ENCODE measurements around the gene ZFYVE28. TPM values are rescaled to one million over a fixed set of nuclear protein-coding genes. Genes with fewer than 3 reads are reported as not detected.

The ZFYVE28 gene
- total and polyA plus RNA-seq, 10 of the 15 experiments (the other 5 are each of a cell fraction or from before 2014, with no cell fraction given), result 0.06 to 1.9 (median 0.22) TPM; not detected in 1

DNA sequence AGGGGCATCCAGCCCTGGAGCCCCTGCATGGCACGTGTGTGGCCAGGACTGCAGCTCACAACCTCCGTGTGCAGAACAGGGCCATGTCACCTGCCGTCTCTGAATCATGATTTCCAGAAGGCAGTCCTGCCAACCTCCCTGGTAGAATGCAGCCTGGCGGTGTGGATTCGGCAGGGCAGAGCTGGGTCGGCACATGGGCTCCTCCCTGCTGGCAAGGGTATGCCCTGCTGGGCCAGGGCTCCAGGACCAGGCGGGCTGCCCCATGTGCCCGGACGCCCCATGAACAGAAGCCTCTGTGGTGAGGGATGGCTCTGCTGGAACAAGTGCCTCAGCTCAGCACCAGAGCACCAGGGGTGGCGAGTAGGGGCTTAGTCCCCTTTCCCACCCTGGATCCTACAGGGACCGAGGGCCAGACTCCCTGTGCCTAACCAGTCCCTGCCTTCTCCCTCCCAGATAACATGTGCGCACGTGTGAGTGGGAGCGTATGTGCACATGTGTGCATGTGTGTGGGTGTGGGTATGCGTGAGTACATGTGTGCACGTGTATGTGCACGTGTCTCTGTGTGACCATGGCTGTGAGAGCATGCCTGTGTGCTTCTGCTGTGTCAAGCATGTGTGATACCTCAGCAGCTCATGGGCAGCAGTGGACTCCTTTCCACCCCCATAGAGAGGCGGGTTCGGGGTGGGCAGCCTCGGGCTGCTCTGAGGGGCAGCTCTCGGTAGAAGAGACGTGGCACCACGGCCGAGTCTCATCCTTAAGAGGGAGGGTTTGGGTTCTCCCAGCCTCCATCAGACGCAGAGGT lies 146.2 kb downstream of the ZFYVE28 start:
- ChIA-PET CTCF (no interaction called here), SMC1A (ENCODE audit: uncharacterized antibody, unreplicated experiment) (no interaction called here), RAD21 (ENCODE audit: unreplicated experiment) (no interaction called here), POLR2A (no interaction called here)
- Histone ChIP-seq H3K79me2 (ENCODE audit: control insufficient read depth, insufficient read depth, low read length) (no peaks in the 10 kb centered on the region), H3K4me2 (ENCODE audit: control insufficient read depth, insufficient read depth) (no peak overlapping the region), H3K27ac (ENCODE audit: control insufficient read depth, insufficient read depth) (no peak overlapping the region), H3K27me3 (replicated peaks in 1 of 2; ENCODE audit: control insufficient read depth in 2 of 2, insufficient read depth in 2 of 2, low read length in 1 of 2) (no peaks in the 10 kb centered on the region), H3K9ac (ENCODE audit: control insufficient read depth, insufficient read depth, low read length) (no peak overlapping the region), H3K4me3 (no peak overlapping the region), H2AFZ (ENCODE audit: control insufficient read depth, low read depth, low read length) (no peak overlapping the region), H3K9me3 (replicated peaks; ENCODE audit: control insufficient read depth, insufficient read depth, low read length) (no peaks in the 10 kb centered on the region), H3K4me1 (ENCODE audit: control insufficient read depth, insufficient read depth, low read length) (no peaks in the 10 kb centered on the region), H3K36me3 (ENCODE audit: control insufficient read depth in 2 of 2, insufficient read depth in 2 of 2, low read length in 1 of 2) (no peaks in the 10 kb centered on the region), H4K20me1 (ENCODE audit: control insufficient read depth, insufficient read depth) (no peaks in the 10 kb centered on the region)
- WGBS (ENCODE audit: insufficient coverage, insufficient replicate concordance, low lambda C conversion rate, missing lambda C conversion rate), result 58% methylated on average over 25 of the region's 25 CpGs
- in situ Hi-C loops (cut with MboI), result no loop called here
- DNase-seq (ENCODE audit: low read depth, low spot score) (no peak), FAIRE-seq (no peak), ATAC-seq (no peak)
- no TSS peak for BruUV-seq (replicated peaks)
- no peak for TF ChIP-seq SMAD1 (IDR thresholded peaks at IDR 0.05; ENCODE audit: low read depth, partially characterized antibody)
- no peak for TF ChIP-seq NFYA (IDR thresholded peaks at IDR 0.05; ENCODE audit: borderline replicate concordance, low read depth, low read length)
- TF ChIP-seq EZH2 (IDR thresholded peaks at IDR 0.05; ENCODE audit: borderline replicate concordance, control insufficient read depth, low read depth, low read length), result no peak
- peak in 1 of 2 experiments; percentile 30; a peak in 1 of 4 replicates for TF ChIP-seq BHLHE40 (IDR thresholded peaks at IDR 0.05; ENCODE audit: borderline replicate concordance in 1 of 2, low read depth in 2 of 2, low read length in 1 of 2)
- no peak for TF ChIP-seq CBX5 (IDR thresholded peaks at IDR 0.05; ENCODE audit: low read depth)
- no peak for TF ChIP-seq POLR2A (IDR thresholded peaks at IDR 0.05; ENCODE audit: low read depth, low read length)
- no peak for TF ChIP-seq POLR2AphosphoS5 (IDR thresholded peaks at IDR 0.05; ENCODE audit: low read length)
- TF ChIP-seq, protein P1, sequence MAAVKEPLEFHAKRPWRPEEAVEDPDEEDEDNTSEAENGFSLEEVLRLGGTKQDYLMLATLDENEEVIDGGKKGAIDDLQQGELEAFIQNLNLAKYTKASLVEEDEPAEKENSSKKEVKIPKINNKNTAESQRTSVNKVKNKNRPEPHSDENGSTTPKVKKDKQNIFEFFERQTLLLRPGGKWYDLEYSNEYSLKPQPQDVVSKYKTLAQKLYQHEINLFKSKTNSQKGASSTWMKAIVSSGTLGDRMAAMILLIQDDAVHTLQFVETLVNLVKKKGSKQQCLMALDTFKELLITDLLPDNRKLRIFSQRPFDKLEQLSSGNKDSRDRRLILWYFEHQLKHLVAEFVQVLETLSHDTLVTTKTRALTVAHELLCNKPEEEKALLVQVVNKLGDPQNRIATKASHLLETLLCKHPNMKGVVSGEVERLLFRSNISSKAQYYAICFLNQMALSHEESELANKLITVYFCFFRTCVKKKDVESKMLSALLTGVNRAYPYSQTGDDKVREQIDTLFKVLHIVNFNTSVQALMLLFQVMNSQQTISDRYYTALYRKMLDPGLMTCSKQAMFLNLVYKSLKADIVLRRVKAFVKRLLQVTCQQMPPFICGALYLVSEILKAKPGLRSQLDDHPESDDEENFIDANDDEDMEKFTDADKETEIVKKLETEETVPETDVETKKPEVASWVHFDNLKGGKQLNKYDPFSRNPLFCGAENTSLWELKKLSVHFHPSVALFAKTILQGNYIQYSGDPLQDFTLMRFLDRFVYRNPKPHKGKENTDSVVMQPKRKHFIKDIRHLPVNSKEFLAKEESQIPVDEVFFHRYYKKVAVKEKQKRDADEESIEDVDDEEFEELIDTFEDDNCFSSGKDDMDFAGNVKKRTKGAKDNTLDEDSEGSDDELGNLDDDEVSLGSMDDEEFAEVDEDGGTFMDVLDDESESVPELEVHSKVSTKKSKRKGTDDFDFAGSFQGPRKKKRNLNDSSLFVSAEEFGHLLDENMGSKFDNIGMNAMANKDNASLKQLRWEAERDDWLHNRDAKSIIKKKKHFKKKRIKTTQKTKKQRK (IDR thresholded peaks at IDR 0.05; ENCODE audit: low read depth, low read length), result no peak
- TF ChIP-seq, protein P2, sequence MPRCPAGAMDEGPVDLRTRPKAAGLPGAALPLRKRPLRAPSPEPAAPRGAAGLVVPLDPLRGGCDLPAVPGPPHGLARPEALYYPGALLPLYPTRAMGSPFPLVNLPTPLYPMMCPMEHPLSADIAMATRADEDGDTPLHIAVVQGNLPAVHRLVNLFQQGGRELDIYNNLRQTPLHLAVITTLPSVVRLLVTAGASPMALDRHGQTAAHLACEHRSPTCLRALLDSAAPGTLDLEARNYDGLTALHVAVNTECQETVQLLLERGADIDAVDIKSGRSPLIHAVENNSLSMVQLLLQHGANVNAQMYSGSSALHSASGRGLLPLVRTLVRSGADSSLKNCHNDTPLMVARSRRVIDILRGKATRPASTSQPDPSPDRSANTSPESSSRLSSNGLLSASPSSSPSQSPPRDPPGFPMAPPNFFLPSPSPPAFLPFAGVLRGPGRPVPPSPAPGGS (IDR thresholded peaks at IDR 0.05; ENCODE audit: borderline replicate concordance, insufficient read depth, low read depth, low read length, poor library complexity, severe bottlenecking), result peak; percentile 25
- TF ChIP-seq, protein P3, sequence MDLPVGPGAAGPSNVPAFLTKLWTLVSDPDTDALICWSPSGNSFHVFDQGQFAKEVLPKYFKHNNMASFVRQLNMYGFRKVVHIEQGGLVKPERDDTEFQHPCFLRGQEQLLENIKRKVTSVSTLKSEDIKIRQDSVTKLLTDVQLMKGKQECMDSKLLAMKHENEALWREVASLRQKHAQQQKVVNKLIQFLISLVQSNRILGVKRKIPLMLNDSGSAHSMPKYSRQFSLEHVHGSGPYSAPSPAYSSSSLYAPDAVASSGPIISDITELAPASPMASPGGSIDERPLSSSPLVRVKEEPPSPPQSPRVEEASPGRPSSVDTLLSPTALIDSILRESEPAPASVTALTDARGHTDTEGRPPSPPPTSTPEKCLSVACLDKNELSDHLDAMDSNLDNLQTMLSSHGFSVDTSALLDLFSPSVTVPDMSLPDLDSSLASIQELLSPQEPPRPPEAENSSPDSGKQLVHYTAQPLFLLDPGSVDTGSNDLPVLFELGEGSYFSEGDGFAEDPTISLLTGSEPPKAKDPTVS (IDR thresholded peaks at IDR 0.05; ENCODE audit: low read depth, low read length), result no peak
- TF ChIP-seq, protein P4, sequence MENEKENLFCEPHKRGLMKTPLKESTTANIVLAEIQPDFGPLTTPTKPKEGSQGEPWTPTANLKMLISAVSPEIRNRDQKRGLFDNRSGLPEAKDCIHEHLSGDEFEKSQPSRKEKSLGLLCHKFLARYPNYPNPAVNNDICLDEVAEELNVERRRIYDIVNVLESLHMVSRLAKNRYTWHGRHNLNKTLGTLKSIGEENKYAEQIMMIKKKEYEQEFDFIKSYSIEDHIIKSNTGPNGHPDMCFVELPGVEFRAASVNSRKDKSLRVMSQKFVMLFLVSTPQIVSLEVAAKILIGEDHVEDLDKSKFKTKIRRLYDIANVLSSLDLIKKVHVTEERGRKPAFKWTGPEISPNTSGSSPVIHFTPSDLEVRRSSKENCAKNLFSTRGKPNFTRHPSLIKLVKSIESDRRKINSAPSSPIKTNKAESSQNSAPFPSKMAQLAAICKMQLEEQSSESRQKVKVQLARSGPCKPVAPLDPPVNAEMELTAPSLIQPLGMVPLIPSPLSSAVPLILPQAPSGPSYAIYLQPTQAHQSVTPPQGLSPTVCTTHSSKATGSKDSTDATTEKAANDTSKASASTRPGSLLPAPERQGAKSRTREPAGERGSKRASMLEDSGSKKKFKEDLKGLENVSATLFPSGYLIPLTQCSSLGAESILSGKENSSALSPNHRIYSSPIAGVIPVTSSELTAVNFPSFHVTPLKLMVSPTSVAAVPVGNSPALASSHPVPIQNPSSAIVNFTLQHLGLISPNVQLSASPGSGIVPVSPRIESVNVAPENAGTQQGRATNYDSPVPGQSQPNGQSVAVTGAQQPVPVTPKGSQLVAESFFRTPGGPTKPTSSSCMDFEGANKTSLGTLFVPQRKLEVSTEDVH (IDR thresholded peaks at IDR 0.05; ENCODE audit: low read depth, partially characterized antibody), result no peak
- intact Hi-C loops (cut with micrococcal nuclease; ENCODE audit: unreplicated experiment), result no loop called here

Data from GM12878 (cell line).